Neural progenitor cell (in vitro differentiated cells): ENCODE data around the gene KDM5C. TPM values are rescaled to one million over a fixed set of nuclear protein-coding genes. Genes with fewer than 3 reads are reported as not detected.

Experiments
- DNase-seq: peaks from one replicate; pipeline ENCODE4 v3.0.0-alpha.2; 2016; ENCODE audit warnings: low spot score
- H2AFZ ChIP-seq: fragments of 200-600 bp; sonication (generic); replicated peaks from 2 replicates; pipeline ENCODE4 v1.6.1; 2016; ENCODE audit warnings: antibody characterized with exemption
- H3F3A ChIP-seq: fragments of 200-600 bp; sonication (generic); 2 replicates; pipeline ENCODE4 v1.6.1; 2016; ENCODE audit warnings: antibody characterized with exemption, low read depth
- H3K27ac ChIP-seq: fragments of 200-600 bp; sonication (generic); 2 replicates; pipeline ENCODE4 v1.5.1; 2016; ENCODE audit warnings: mild to moderate bottlenecking
- H3K27me3 ChIP-seq: fragments of 200-600 bp; sonication (generic); 2 replicates; pipeline ENCODE4 v1.6.1; 2016; ENCODE audit warnings: mild to moderate bottlenecking, moderate library complexity
- H3K36me3 ChIP-seq: fragments of 200-600 bp; sonication (generic); 2 replicates; pipeline ENCODE4 v1.5.1; 2016
- H3K4me1 ChIP-seq: fragments of 200-600 bp; sonication (generic); 2 replicates; pipeline ENCODE4 v1.6.1; 2016; ENCODE audit warnings: mixed run types
- H3K4me2 ChIP-seq: fragments of 200-600 bp; sonication (generic); 2 replicates; pipeline ENCODE4 v1.6.1; 2016
- H3K4me3 ChIP-seq: fragments of 200-600 bp; sonication (generic); 2 replicates; pipeline ENCODE4 v1.5.1; 2016
- H3K79me2 ChIP-seq: fragments of 200-600 bp; sonication (generic); 2 replicates; pipeline ENCODE4 v1.6.1; 2016; ENCODE audit warnings: low read depth
- H3K9ac ChIP-seq: fragments of 200-600 bp; sonication (generic); 2 replicates; pipeline ENCODE4 v1.6.1; 2016
- H3K9me3 ChIP-seq: fragments of 200-600 bp; sonication (generic); 2 replicates; pipeline ENCODE4 v1.5.1; 2016; ENCODE audit warnings: low read depth
- H4K20me1 ChIP-seq: fragments of 200-600 bp; sonication (generic); 2 replicates; pipeline ENCODE4 v1.6.1; 2016; ENCODE audit warnings: low read depth
- H3K27ac Mint-ChIP-seq: 3 replicates; pipeline ENCODE4 v1.8.0; 2021; ENCODE audit warnings: mixed read lengths
- H3K27me3 Mint-ChIP-seq: 2 replicates; pipeline ENCODE4 v1.8.0; 2022; ENCODE audit warnings: low read depth, mild to moderate bottlenecking, inconsistent platforms, moderate library complexity, mixed read lengths; ENCODE audit not compliant: insufficient read depth
- H3K36me3 Mint-ChIP-seq: 3 replicates; pipeline ENCODE4 v1.8.0; 2021; ENCODE audit warnings: mixed read lengths
- H3K4me1 Mint-ChIP-seq: 3 replicates; pipeline ENCODE4 v1.8.0; 2021; ENCODE audit warnings: mixed read lengths
- H3K4me3 Mint-ChIP-seq: 3 replicates; pipeline ENCODE4 v1.8.0; 2021; ENCODE audit warnings: mild to moderate bottlenecking, moderate library complexity, mixed read lengths
- H3K9me3 Mint-ChIP-seq: 3 replicates; pipeline ENCODE4 v1.8.0; 2020; ENCODE audit warnings: mixed read lengths
- EZH2 ChIP-seq: fragments of 200-600 bp; sonication (generic); IDR thresholded peaks from 2 replicates; pipeline ENCODE4 v1.6.1; 2017; ENCODE audit warnings: antibody characterized with exemption, mild to moderate bottlenecking, moderate library complexity
- EZH2phosphoT487 ChIP-seq: fragments of 200-600 bp; sonication (generic); IDR thresholded peaks from 2 replicates; pipeline ENCODE4 v1.6.1; 2017; ENCODE audit warnings: antibody characterized with exemption
- total RNA-seq: library from RNA; depleted of rRNA; stranded (reverse); fragments of >200 nt; gene quantifications from 2 replicates; pipeline ENCODE4 v1.2.3, GENCODE V29; 2015; ENCODE audit warnings: low replicate concordance
- TF ChIP-seq, protein P1 (sequence below): fragments of 200-600 bp; sonication (generic); IDR thresholded peaks from 2 replicates; pipeline ENCODE4 v1.5.1; 2017; ENCODE audit warnings: antibody characterized with exemption, mild to moderate bottlenecking

Gene KDM5C
- total RNA-seq, 1 donor from 2014 or later: 118 TPM

DNA sequence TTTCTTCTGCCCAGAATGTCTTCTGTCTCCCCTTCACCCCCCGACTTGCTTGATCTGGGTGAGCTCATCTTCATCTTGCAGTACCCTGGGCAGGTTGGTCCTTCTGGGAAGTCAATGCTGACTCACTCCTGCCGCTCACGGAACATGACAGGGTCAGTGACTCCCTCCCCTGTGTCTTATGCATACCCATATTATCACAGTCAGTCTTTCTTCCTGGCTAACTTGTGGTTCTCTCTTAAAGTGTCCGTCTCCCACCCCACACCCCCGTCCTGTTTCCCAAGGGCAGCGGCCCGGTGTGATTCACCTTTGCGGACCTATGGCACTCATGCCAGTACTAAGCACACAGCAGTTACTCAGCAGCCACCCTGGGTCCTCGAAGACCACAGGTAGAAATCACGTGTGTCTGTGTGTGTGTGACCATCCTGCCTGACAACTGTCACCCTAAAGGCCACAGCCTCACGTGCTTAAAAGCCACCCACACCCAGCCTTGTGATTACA lies 38.6 kb upstream of the KDM5C start:
- Histone ChIP-seq H3K4me1 (no peaks in the 10 kb centered on the region), H3K4me2 (no peak overlapping the region), H3K79me2 (no peaks in the 10 kb centered on the region), H3K9me3 (no peaks in the 10 kb centered on the region), H3K36me3 (no peaks in the 10 kb centered on the region), H3K27ac (no peak overlapping the region), H4K20me1 (no peaks in the 10 kb centered on the region), H3K9ac (no peak overlapping the region), H3K4me3 (no peak overlapping the region), H3K27me3 (no peaks in the 10 kb centered on the region), H3F3A (no peaks in the 10 kb centered on the region), H2AFZ (no peak overlapping the region)
- Mint-ChIP-seq H3K27ac (no peak overlapping the region), H3K4me1 (peaks cover 30% of the 10 kb centered on the region), H3K9me3 (no peaks in the 10 kb centered on the region), H3K27me3 (peaks cover 10% of the 10 kb centered on the region), H3K36me3 (no peaks in the 10 kb centered on the region), H3K4me3 (no peak overlapping the region)
- no peak for TF ChIP-seq EZH2
- TF ChIP-seq EZH2phosphoT487: no peak
- TF ChIP-seq, protein P1, sequence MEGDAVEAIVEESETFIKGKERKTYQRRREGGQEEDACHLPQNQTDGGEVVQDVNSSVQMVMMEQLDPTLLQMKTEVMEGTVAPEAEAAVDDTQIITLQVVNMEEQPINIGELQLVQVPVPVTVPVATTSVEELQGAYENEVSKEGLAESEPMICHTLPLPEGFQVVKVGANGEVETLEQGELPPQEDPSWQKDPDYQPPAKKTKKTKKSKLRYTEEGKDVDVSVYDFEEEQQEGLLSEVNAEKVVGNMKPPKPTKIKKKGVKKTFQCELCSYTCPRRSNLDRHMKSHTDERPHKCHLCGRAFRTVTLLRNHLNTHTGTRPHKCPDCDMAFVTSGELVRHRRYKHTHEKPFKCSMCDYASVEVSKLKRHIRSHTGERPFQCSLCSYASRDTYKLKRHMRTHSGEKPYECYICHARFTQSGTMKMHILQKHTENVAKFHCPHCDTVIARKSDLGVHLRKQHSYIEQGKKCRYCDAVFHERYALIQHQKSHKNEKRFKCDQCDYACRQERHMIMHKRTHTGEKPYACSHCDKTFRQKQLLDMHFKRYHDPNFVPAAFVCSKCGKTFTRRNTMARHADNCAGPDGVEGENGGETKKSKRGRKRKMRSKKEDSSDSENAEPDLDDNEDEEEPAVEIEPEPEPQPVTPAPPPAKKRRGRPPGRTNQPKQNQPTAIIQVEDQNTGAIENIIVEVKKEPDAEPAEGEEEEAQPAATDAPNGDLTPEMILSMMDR: no peak
- DNase-seq: no peak

DNA sequence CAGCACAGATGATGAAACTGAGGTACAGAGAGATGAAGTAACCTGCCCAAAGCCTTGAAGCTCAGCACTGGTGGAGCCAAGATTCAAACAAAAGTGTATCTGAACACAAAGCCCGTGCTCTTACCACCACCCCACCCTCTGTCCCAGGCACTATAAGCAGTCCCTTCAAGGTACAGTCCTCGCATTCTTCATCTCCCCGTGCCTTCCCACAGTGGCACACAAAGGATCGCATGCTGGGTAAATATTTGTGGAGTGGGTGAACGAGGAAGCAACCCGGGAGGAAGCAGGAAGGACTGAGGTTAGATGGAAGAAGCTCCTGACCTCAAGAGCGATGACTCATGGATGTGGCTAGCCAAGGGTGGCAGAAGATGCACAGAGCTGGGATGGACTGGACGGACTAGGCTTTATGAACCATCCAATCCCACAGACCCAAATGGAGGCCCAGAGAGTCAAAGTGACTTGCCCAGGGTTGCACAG lies 37.9 kb upstream of the KDM5C start:
- no peaks in the 10 kb centered on the region for H3K27me3 ChIP-seq
- no peak overlapping the region for H3K4me2 ChIP-seq
- Mint-ChIP-seq H3K27ac (no peak overlapping the region), H3K27me3 (peaks cover 10% of the 10 kb centered on the region), H3K36me3 (no peaks in the 10 kb centered on the region), H3K4me3 (no peak overlapping the region), H3K9me3 (no peaks in the 10 kb centered on the region), H3K4me1 (peaks cover 30% of the 10 kb centered on the region)
- no peaks in the 10 kb centered on the region for H3K4me1 ChIP-seq
- DNase-seq: no peak
- H3K4me3 ChIP-seq: no peak overlapping the region
- TF ChIP-seq EZH2phosphoT487 (no peak), EZH2 (no peak)
- TF ChIP-seq, protein P1: no peak
- H3K36me3 ChIP-seq: no peaks in the 10 kb centered on the region
- H3K9me3 ChIP-seq: no peaks in the 10 kb centered on the region
- H2AFZ ChIP-seq: no peak overlapping the region
- H3K79me2 ChIP-seq: no peaks in the 10 kb centered on the region
- H3K27ac ChIP-seq: no peak overlapping the region
- H4K20me1 ChIP-seq: no peaks in the 10 kb centered on the region
- H3K9ac ChIP-seq: no peak overlapping the region
- no peaks in the 10 kb centered on the region for H3F3A ChIP-seq

DNA sequence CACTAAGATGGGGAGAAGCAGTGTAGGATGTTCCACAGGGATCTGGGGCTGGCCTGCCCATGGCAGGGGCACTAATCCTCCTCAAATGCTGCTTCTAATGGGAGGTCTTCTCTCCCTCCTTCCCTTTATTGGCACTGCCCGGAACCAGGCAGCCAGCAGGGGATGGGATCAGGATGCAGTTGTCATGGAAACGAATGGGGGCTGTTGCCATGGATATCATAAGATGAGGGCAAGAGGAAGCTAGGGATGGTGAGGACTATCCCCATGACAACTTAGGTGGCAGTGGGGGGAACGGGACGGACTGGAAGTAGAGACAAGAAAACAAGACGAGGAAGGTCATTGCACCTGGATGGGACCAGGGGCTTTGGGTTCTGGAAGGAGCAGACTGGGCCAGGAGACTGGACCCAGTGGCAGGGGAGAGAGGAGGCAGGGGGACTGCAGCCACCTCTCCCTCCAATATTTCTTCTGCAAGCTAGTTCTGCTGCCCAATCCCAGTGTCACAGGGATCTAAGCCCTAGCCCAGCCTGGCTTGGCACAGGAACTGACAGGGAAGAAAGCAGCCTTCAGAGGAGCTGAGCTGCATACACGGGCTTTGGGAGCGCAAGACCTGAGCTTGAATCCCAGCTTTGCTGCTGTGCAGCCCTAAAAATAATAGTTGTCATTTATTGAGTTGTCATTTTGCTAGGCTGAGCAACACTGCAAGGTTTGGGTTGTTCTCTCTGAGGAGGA lies 37.3 kb upstream of the KDM5C start:
- no peak overlapping the region for H3K4me2 ChIP-seq
- H3F3A ChIP-seq: no peaks in the 10 kb centered on the region
- Mint-ChIP-seq H3K36me3 (no peaks in the 10 kb centered on the region), H3K27ac (no peak overlapping the region), H3K4me1 (peaks cover 33% of the 10 kb centered on the region), H3K9me3 (peaks cover 3% of the 10 kb centered on the region), H3K27me3 (peaks cover 10% of the 10 kb centered on the region), H3K4me3 (peak overlapping the region; percentile 3)
- no peak overlapping the region for H3K27ac ChIP-seq
- H3K27me3 ChIP-seq: no peaks in the 10 kb centered on the region
- TF ChIP-seq EZH2phosphoT487 (no peak), EZH2 (no peak)
- TF ChIP-seq, protein P1: no peak
- H3K4me3 ChIP-seq: no peak overlapping the region
- H3K9me3 ChIP-seq: no peaks in the 10 kb centered on the region
- no peak overlapping the region for H2AFZ ChIP-seq
- no peaks in the 10 kb centered on the region for H3K36me3 ChIP-seq
- H3K4me1 ChIP-seq: no peaks in the 10 kb centered on the region
- no peak for DNase-seq
- H3K9ac ChIP-seq: no peak overlapping the region
- H3K79me2 ChIP-seq: no peaks in the 10 kb centered on the region
- no peaks in the 10 kb centered on the region for H4K20me1 ChIP-seq
